Left hindlimb (tissue), 1 donor: ENCODE results near the gene RPL36.
"Not testable (repeated sequence)": the region's sequence is repeated elsewhere in the genome, so short reads cannot be mapped to it uniquely, and the experiment has no call there.

ENCODE experiments used
- DNase-seq: peaks from one replicate; pipeline ENCODE4 v3.0.0-alpha.2; 2018

Gene RPL36

GRCh38 chr19:5691822-5692722 lies 2.0 kb downstream of the RPL36 start:
- no peak for DNase-seq

- no peak for DNase-seq
Measured at GRCh38 chr19:5692723-5693194, 2.7 kb downstream of the RPL36 start.

GRCh38 chr19:5693195-5694166 lies 3.4 kb downstream of the RPL36 start:
- no peak for DNase-seq

GRCh38 chr19:5694167-5694955 lies 4.3 kb downstream of the RPL36 start:
- DNase-seq: no peak

- no peak for DNase-seq
Measured at GRCh38 chr19:5694956-5695648, 5.0 kb downstream of the RPL36 start.

- peak; percentile 46 for DNase-seq
Measured at GRCh38 chr19:5695649-5696195, 5.6 kb downstream of the RPL36 start.

GRCh38 chr19:5696196-5697021 lies 6.3 kb downstream of the RPL36 start:
- DNase-seq: peak; percentile 33

- DNase-seq: no peak
Measured at GRCh38 chr19:5697022-5697889, 7.2 kb downstream of the RPL36 start.

- no peak for DNase-seq
Measured at GRCh38 chr19:5697890-5698634, 8.0 kb downstream of the RPL36 start.

GRCh38 chr19:5698635-5699422 lies 8.7 kb downstream of the RPL36 start:
- DNase-seq: no peak

- DNase-seq: peak; percentile 36
Measured at GRCh38 chr19:5700455-5701092, 10.5 kb downstream of the RPL36 start.

- not testable (repeated sequence) for DNase-seq
Measured at GRCh38 chr19:5702053-5702410, 11.9 kb downstream of the RPL36 start.

GRCh38 chr19:5703819-5704818 lies 14.0 kb downstream of the RPL36 start:
- no peak for DNase-seq

- no peak for DNase-seq
Measured at GRCh38 chr19:5705552-5705951, 15.5 kb downstream of the RPL36 start.

GRCh38 chr19:5706876-5707573 lies 16.9 kb downstream of the RPL36 start:
- DNase-seq: no peak
